GM20431 (cell line): ENCODE data around the gene HIC1.

ENCODE experiments used
- in situ Hi-C: fragments of 300-500 bp; cut with MseI, MboI; formaldehyde crosslinking; loops from one replicate; pipeline ENCODE4 v1.15.0; 2020; ENCODE audit warnings: low sequenced_read_pairs; ENCODE audit not compliant: unreplicated experiment

HIC1 gene

GRCh38 chr17:2058586-2059546 is 4.0 kb downstream of the HIC1 start:
- in situ Hi-C loops = no loop called here

GRCh38 chr17:2059547-2060384 is 4.9 kb downstream of the HIC1 start:
- in situ Hi-C loops = loop anchor here (10.0 kb wide), 1 partner anchor 185 kb away; no protein-coding TSS in a partner anchor

- in situ Hi-C loops = loop anchor here (10.0 kb wide), 1 partner anchor 184 kb away; no protein-coding TSS in a partner anchor
Measured at GRCh38 chr17:2060385-2060658, 5.4 kb downstream of the HIC1 start.

- in situ Hi-C loops = loop anchor here (10.0 kb wide), 1 partner anchor 184 kb away; no protein-coding TSS in a partner anchor
Measured at GRCh38 chr17:2060681-2061440, 6.0 kb downstream of the HIC1 start.

GRCh38 chr17:2061441-2061958 is 6.6 kb downstream of the HIC1 start:
- in situ Hi-C loops = loop anchor here (10.0 kb wide), 1 partner anchor 183 kb away; no protein-coding TSS in a partner anchor

- in situ Hi-C loops = loop anchor here (10.0 kb wide), 1 partner anchor 182 kb away; no protein-coding TSS in a partner anchor
Measured at GRCh38 chr17:2062571-2063183, 7.8 kb downstream of the HIC1 start.

- in situ Hi-C loops = loop anchor here (10.0 kb wide), 1 partner anchor 181 kb away; no protein-coding TSS in a partner anchor
Measured at GRCh38 chr17:2063261-2064146, 8.6 kb downstream of the HIC1 start.

GRCh38 chr17:2064147-2064489 is 9.2 kb downstream of the HIC1 start:
- in situ Hi-C loops = loop anchor here (10.0 kb wide), 1 partner anchor 181 kb away; no protein-coding TSS in a partner anchor

GRCh38 chr17:2064520-2064971 is 9.6 kb downstream of the HIC1 start:
- in situ Hi-C loops = loop anchor here (10.0 kb wide), 1 partner anchor 180 kb away; no protein-coding TSS in a partner anchor

GRCh38 chr17:2064980-2065785 is 10.3 kb downstream of the HIC1 start:
- in situ Hi-C loops = loop anchor here (10.0 kb wide), 1 partner anchor 180 kb away; no protein-coding TSS in a partner anchor

- in situ Hi-C loops = loop anchor here (10.0 kb wide), 1 partner anchor 179 kb away; no protein-coding TSS in a partner anchor
Measured at GRCh38 chr17:2065949-2066400, 11.1 kb downstream of the HIC1 start.

GRCh38 chr17:2067048-2067561 is 12.2 kb downstream of the HIC1 start:
- in situ Hi-C loops = loop anchor here (10.0 kb wide), 1 partner anchor 178 kb away; no protein-coding TSS in a partner anchor

- in situ Hi-C loops = loop anchor here (10.0 kb wide), 1 partner anchor 177 kb away; no protein-coding TSS in a partner anchor
Measured at GRCh38 chr17:2067608-2068024, 12.7 kb downstream of the HIC1 start.

GRCh38 chr17:2068031-2068518 is 13.2 kb downstream of the HIC1 start:
- in situ Hi-C loops = loop anchor here (10.0 kb wide), 1 partner anchor 177 kb away; no protein-coding TSS in a partner anchor

GRCh38 chr17:2068519-2069051 is 13.7 kb downstream of the HIC1 start:
- in situ Hi-C loops = loop anchor here (10.0 kb wide), 1 partner anchor 176 kb away; no protein-coding TSS in a partner anchor
